Stimulated activated naive CD8-positive, alpha-beta T cell treated with anti-CD3 and anti-CD28 coated beads, Interleukin-15, Interleukin-2, amounts not matched to agents 100 ng/mL and 50 ng/mL, for 24 hours (primary cell): Measurements from ENCODE around the gene MTARC2.

Source experiments
- H3K27ac Mint-ChIP-seq: one replicate; pipeline ENCODE4 v1.8.0; 2021; ENCODE audit warnings: mild to moderate bottlenecking, mixed read lengths
- H3K27me3 Mint-ChIP-seq: one replicate; pipeline ENCODE4 v1.8.0; 2021; ENCODE audit warnings: mixed read lengths
- H3K36me3 Mint-ChIP-seq: one replicate; pipeline ENCODE4 v1.8.0; 2021; ENCODE audit warnings: low read depth, mixed read lengths
- H3K4me1 Mint-ChIP-seq: one replicate; pipeline ENCODE4 v1.8.0; 2021; ENCODE audit warnings: low read depth, mixed read lengths
- H3K4me3 Mint-ChIP-seq: one replicate; pipeline ENCODE4 v1.8.0; 2021; ENCODE audit warnings: mild to moderate bottlenecking, mixed read lengths
- H3K9me3 Mint-ChIP-seq: one replicate; pipeline ENCODE4 v1.8.0; 2021; ENCODE audit warnings: mixed read lengths

MTARC2 gene

DNA sequence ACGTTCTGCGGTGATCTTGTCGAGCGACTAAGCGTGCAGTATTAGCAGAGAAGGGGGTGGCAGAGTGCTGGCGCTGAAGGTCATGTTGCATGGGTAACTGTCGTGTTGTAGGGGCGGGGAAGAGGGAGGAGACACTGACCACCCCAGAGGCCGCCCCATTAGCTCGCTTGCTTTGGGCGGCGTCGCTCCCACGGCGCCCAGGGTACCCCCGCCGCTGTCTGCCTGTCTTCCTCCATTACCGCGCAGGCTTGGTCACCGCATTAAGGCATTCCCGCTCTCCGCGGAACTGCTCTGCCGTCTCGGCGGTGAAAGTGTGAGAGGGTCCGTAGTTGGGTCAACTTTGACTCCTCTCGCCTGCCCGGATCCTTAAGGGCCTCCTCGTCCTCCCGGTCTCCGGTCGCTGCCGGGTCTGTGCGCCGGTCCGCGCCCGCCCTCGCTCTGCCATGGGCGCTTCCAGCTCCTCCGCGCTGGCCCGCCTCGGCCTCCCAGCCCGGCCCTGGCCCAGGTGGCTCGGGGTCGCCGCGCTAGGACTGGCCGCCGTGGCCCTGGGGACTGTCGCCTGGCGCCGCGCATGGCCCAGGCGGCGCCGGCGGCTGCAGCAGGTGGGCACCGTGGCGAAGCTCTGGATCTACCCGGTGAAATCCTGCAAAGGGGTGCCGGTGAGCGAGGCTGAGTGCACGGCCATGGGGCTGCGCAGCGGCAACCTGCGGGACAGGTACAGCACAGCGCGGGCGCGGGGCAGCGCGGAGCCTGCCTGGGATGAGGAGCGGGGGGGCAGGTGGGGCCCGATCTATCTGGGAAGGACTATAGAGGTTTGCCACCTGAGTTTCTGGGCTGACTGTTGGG is at the start of gene MTARC2:
MTARC2 (plus strand) TSS at position 234 of the 846 bp plus-strand sequence; CDS start at position 444, 210 bp downstream.
- Mint-ChIP-seq H3K9me3 (no peaks in the 10 kb centered on the region), H3K27ac (no peak within 1 kb of the TSS), H3K4me3 (peak within 1 kb of the TSS; percentile 64), H3K4me1 (peaks cover 10% of the 10 kb centered on the region), H3K27me3 (peaks cover 58% of the 10 kb centered on the region), H3K36me3 (no peaks in the 10 kb centered on the region)

DNA sequence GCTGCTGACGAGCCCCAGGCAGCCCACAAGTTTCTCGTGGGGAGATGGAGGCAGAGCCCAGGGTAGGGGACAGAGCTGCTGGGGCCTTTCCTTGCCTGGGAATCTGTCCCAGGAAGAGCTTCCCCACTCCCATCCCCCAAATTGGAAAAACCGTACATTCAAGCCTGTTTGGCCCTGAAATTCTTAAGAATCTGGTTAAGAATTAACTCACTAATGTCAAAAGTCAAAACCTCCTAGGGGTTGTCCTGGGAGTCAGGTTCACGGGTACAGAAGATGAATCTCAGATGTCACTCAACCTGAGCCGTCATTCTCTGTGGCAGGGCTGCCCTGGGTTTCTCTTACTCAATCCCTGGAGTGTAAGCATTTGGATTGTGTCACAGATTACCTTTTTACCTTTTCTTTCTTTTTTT is 49.5 kb upstream of the MTARC2 start:
- H3K27me3 Mint-ChIP-seq, result peaks cover 9% of the 10 kb centered on the region

DNA sequence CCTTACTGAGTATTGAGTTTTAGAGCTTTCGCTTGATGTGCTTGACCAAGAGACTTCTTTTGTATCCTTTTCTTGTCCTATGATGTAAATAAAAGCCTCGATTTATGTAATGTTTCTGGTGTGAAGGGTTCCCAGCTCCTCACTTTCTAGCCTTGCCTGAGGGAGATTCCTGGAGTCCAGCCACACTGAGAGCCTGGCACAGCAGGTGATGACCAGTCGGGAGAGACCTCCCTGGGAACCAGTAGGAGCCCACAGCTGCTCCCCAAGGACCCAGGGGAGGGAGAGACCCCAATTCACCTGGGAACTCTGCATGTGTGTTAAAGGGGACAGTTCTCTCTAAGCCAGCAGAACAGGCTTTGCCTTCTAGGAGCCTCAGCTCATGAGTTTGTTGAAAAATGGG is 49.1 kb upstream of the MTARC2 start:
- Mint-ChIP-seq H3K27ac (no peak overlapping the region), H3K9me3 (no peaks in the 10 kb centered on the region), H3K4me3 (no peak overlapping the region), H3K27me3 (peaks cover 9% of the 10 kb centered on the region), H3K4me1 (no peaks in the 10 kb centered on the region), H3K36me3 (no peaks in the 10 kb centered on the region)

More for the DNA sequence above, 49.5 kb upstream of the MTARC2 start:
- no peaks in the 10 kb centered on the region for H3K36me3 Mint-ChIP-seq
- no peaks in the 10 kb centered on the region for H3K9me3 Mint-ChIP-seq
- no peak overlapping the region for H3K27ac Mint-ChIP-seq
- no peaks in the 10 kb centered on the region for H3K4me1 Mint-ChIP-seq
- H3K4me3 Mint-ChIP-seq, result no peak overlapping the region

DNA sequence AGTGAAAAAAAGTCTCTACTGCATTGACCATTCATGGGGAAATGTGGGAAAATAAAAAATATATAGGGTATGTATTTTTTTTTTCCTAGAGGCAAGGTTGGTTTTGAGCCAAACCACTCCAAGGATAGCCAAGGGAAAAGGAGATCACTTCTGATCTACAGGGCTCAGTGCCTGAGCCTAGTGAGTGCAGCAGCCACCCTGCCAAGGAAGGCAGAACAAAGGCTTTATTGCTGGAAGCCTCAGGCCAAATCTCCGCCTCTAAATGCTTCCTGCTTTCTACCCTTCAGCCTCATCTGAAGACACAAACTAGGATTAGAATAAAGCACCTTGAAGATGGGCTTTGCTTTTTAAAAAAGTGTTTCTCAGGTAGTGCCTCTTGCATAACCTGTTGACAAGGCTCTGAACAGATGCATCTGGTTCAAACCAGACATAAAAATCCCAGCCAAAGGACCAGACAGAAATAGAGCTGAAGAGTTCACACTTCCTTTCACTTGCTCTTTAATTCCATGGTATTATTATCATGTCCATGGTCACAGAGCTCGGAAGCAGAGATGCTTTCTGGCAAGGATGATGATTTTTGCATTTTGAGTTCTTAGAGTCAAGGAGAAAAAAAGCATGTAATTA is 47.5 kb upstream of the MTARC2 start:
- H3K4me1 Mint-ChIP-seq, result no peaks in the 10 kb centered on the region
- H3K36me3 Mint-ChIP-seq, result no peaks in the 10 kb centered on the region
- no peak overlapping the region for H3K27ac Mint-ChIP-seq
- peaks cover 12% of the 10 kb centered on the region for H3K27me3 Mint-ChIP-seq
- H3K4me3 Mint-ChIP-seq, result no peak overlapping the region
- no peaks in the 10 kb centered on the region for H3K9me3 Mint-ChIP-seq

DNA sequence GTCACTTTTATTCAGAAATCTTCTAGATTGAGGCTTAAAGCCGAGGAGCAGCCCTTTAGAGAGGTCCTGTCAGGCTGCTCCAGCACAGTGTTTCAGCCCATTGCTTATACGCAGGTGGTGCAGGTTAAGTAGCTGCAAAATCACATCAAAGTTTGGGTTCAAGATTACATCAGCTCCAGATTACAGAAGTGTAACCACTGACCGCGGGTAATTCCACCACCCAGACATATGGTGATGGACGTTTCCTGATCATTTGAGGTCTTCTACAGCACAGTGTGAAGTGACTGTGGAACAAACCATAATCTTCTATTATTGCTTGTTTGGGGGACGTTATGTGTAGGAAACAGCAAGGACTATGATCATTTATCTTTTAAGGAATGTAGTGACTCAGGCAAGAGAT is 46.1 kb upstream of the MTARC2 start:
- Mint-ChIP-seq H3K27me3 (peaks cover 16% of the 10 kb centered on the region), H3K27ac (no peak overlapping the region), H3K4me1 (no peaks in the 10 kb centered on the region), H3K36me3 (no peaks in the 10 kb centered on the region), H3K4me3 (no peak overlapping the region), H3K9me3 (no peaks in the 10 kb centered on the region)

DNA sequence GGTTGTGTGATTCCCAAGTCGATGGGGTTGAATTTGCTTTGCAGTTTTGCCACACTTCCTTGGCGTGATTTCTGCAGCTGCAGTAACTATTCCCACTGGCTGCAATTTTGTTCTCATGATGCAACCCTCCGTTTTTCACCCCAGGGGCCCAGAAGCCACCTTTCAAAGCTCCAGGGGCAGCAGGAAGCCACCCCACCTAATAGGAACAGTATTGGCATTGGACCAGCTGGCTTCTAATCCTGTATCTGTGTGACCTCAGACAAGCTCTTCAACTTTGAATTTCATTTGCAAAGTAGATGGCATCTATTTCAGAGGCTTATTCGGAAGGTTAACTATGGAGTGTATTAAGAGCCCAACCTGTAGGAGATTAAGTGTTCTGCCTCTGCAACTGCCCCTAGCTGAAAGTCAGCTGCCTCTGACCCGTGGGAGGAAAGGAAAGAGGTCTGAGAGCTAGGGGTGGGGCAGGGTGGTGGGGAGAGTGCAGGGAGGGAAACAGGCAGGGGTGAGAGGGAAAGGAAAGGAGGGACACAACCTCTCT is 45.3 kb upstream of the MTARC2 start:
- Mint-ChIP-seq H3K9me3 (no peaks in the 10 kb centered on the region), H3K27ac (no peak overlapping the region), H3K27me3 (peaks cover 16% of the 10 kb centered on the region), H3K36me3 (no peaks in the 10 kb centered on the region), H3K4me3 (no peak overlapping the region), H3K4me1 (no peaks in the 10 kb centered on the region)

DNA sequence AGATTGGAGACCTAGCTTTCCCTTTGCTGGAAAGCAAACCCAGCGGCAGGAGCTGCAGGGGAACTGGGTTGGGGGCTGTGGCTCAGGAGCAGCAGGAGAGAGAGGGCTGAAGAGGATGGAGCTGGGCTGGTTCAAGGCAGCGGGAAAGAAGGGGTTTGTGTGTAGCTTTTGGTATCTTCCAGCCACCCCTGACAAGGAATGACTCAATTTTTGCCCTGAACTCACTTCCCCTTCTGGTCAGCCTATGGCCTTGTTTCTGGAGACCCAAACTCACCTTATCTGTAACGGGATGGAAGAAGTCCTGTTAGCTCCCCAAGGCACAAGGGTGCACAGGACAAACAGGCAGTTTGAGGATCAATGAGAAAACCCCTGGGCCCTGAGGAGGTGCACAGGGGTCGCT is 44.8 kb upstream of the MTARC2 start:
- Mint-ChIP-seq H3K27ac (no peak overlapping the region), H3K27me3 (peaks cover 16% of the 10 kb centered on the region), H3K4me1 (no peaks in the 10 kb centered on the region)

DNA sequence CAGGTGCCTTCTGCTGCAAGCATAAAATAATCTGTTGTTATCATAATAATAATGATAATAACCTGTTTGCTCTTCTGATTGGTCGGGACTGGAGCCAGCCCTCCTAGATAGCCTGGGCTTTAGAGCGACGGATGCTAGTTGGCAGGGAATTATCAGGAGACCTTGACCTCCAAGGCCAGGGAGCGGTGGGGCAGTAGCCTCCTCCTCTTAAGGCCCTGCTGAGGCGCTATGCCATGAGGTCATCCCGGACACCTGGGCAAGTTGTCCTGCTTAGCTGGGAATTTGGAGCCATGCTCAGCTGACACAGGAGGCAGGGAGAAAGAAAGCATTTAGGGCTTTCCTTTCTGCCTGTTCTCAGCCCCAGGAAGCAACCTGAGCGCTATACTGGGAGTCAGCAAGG is 42.3 kb upstream of the MTARC2 start:
- H3K4me1 Mint-ChIP-seq, result peaks cover 4% of the 10 kb centered on the region
- H3K27me3 Mint-ChIP-seq, result peaks cover 16% of the 10 kb centered on the region
- H3K27ac Mint-ChIP-seq, result no peak overlapping the region
- no peaks in the 10 kb centered on the region for H3K9me3 Mint-ChIP-seq
- no peaks in the 10 kb centered on the region for H3K36me3 Mint-ChIP-seq
- no peak overlapping the region for H3K4me3 Mint-ChIP-seq

More for the DNA sequence above, 44.8 kb upstream of the MTARC2 start:
- Mint-ChIP-seq H3K36me3 (no peaks in the 10 kb centered on the region), H3K4me3 (no peak overlapping the region), H3K9me3 (no peaks in the 10 kb centered on the region)

DNA sequence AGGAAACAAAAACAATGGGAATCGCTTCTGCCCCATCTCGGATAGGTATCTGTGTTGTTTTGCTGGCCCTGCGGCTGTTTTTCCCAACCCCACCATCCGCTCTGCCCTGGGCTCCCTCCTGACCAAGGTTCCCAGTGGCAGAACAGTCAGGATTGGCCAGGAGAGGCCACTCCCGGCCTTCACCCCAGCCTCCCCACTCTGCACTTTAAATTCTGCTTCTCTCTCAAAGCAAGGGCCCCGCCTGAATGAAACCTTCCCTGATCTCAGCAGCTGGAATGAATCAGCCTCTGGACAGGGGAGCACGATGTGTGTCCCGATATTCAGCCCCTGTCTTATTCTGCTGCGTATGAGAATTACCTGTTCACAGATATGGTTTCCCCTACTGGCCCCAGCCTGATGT is 41.6 kb upstream of the MTARC2 start:
- H3K4me1 Mint-ChIP-seq, result peaks cover 7% of the 10 kb centered on the region
- H3K4me3 Mint-ChIP-seq, result no peak overlapping the region
- no peak overlapping the region for H3K27ac Mint-ChIP-seq
- no peaks in the 10 kb centered on the region for H3K9me3 Mint-ChIP-seq
- no peaks in the 10 kb centered on the region for H3K36me3 Mint-ChIP-seq
- peaks cover 16% of the 10 kb centered on the region for H3K27me3 Mint-ChIP-seq

DNA sequence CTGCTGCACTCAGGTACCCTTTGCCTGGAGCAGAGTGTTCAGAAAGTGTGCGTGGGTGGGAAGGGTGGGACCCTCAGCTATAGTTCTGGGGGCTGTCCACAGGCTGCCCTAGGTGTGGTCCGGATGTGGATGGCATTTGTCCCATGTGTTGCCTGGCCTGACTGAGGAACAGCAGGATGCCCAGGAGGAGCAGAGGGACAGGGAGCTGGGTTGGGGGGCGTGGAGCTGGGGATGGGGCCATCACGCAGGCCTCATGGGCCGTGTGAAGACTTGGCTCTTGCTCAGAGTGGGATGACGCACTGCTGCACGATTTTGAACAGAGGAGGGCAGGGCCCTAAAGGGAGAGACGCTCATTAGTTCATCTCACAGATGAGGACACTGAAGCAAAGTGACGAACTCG is 41.0 kb upstream of the MTARC2 start:
- peaks cover 12% of the 10 kb centered on the region for H3K27me3 Mint-ChIP-seq
- no peak overlapping the region for H3K4me3 Mint-ChIP-seq
- no peaks in the 10 kb centered on the region for H3K9me3 Mint-ChIP-seq
- H3K27ac Mint-ChIP-seq, result no peak overlapping the region
- no peaks in the 10 kb centered on the region for H3K36me3 Mint-ChIP-seq
- peaks cover 7% of the 10 kb centered on the region for H3K4me1 Mint-ChIP-seq

DNA sequence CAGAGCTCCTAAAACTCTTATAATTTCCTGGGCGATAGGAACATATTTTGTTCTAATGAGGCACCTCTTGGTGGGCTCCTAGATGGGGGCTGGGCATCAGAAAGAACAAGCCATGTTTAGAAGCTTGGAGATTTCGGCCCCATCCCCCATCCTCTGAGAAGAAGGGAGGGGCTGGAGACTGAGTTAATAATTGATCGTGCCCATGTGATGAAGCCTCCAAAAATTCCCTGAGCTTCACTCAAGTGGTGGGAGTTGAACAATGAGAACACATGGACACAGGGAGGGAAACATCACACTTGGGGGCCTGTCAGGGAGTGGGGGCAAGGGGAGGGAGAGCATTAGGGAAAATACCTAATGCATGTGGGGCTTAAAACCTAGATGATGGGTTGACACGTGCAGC is 39.9 kb upstream of the MTARC2 start:
- H3K4me1 Mint-ChIP-seq, result peaks cover 7% of the 10 kb centered on the region
- H3K4me3 Mint-ChIP-seq, result no peak overlapping the region
- H3K9me3 Mint-ChIP-seq, result no peaks in the 10 kb centered on the region
- peaks cover 9% of the 10 kb centered on the region for H3K27me3 Mint-ChIP-seq
- no peaks in the 10 kb centered on the region for H3K36me3 Mint-ChIP-seq
- no peak overlapping the region for H3K27ac Mint-ChIP-seq

DNA sequence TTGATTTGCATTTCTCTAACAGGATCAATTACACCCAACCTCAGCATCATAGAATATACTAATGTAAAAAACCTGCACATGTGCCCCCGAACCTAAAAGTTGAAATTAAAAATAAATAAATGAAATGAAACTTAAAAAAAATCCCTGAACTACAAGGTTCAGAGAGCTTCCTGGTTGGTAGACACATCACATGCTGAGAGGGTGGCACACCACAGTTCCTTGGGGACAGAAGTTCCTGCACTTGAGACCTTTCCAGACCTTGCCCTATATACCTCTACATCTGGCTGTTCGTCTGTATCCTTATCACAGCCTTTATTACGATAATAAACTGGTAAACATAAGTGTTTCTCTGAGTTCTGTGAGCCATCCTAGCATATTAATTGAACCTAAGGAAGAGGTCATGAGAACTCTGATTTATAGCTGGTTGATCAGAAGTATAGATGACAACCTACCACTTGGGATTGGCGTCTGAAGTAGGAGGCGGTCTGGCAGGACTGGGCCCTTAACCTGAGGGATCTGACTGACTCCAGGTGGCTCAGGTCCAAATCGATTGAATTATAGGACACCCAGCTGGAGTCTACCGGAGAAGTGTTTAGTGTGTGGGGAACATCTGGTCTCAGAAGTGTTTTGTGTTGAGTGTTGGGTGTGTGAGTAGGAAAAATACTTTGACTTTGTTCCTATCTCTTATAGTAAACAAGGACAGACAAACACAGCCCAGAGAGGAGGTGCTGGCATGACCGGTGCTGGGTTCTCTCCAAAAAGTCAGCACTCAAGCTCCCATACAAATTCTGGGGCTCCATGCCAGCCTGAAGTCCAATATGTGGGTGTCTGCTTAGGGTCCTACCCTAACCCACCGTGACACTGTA is 39.0 kb upstream of the MTARC2 start:
- H3K9me3 Mint-ChIP-seq, result no peaks in the 10 kb centered on the region
- no peak overlapping the region for H3K4me3 Mint-ChIP-seq
- peaks cover 13% of the 10 kb centered on the region for H3K27me3 Mint-ChIP-seq
- no peak overlapping the region for H3K27ac Mint-ChIP-seq
- H3K36me3 Mint-ChIP-seq, result no peaks in the 10 kb centered on the region
- H3K4me1 Mint-ChIP-seq, result peaks cover 7% of the 10 kb centered on the region

DNA sequence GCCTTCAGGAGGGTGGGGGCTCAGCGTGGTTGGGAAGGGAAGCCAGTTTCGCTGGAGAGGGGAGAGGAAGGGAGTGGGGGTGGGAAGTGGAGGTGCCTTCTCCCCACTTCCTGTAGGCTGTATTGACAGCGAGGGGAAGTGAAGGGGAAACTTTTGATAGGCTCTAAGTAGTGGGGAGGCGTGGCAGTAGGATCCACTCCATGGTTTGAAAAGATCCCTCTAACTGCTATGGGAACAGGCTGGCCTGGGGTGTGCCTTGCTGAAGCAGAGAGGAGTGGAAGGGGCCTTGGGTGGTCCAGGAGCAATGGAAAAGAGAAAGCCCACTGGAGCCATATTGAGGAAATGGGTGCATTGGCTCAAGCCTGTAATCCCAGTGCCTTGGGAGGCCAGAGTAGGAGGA is 37.8 kb upstream of the MTARC2 start:
- H3K36me3 Mint-ChIP-seq, result no peaks in the 10 kb centered on the region
- H3K4me1 Mint-ChIP-seq, result peaks cover 7% of the 10 kb centered on the region
- peaks cover 12% of the 10 kb centered on the region for H3K27me3 Mint-ChIP-seq
- no peak overlapping the region for H3K4me3 Mint-ChIP-seq
- H3K27ac Mint-ChIP-seq, result no peak overlapping the region
- H3K9me3 Mint-ChIP-seq, result no peaks in the 10 kb centered on the region

DNA sequence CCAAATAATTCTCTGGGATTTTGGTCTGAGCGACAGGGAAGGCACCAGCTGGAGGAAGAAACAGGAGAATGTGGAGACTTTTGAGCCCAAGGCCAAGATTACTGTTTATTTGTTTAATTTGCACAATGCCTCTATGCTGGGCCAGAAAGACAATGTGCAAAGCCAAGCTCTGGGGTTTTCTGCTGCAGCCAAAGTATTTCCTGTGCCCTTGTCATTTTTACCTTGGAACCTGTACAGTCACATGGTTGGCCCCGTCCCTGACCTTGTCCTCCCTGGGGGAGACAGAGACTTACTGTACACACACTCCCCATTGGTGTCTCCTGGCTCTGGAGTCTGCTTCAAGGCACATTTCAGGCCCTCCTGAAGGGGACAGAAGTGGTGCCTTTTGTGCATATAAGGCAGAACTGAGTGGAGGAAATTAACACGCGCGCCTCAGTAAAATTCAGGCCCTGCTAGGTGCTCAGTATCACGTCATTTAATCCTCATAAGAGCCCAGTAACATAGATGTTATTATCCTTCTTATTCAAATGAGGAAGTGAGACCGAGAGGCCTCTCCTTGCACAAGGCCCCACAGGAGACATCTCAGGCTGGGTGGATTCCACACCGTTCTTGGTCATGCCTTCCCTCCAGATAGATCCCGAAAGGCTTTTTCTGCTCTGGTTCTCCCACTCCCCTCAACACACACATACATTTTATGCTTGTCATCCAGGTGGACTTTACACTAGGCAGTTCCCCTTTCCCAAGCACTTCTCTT is 36.9 kb upstream of the MTARC2 start:
- Mint-ChIP-seq H3K4me1 (peaks cover 7% of the 10 kb centered on the region), H3K27ac (no peak overlapping the region), H3K4me3 (no peak overlapping the region), H3K36me3 (no peaks in the 10 kb centered on the region), H3K27me3 (peaks cover 17% of the 10 kb centered on the region), H3K9me3 (no peaks in the 10 kb centered on the region)
